ENCODE results near the gene TRAPPC12. TPM values are rescaled to one million over a fixed set of nuclear protein-coding genes. Genes with fewer than 3 reads are reported as not detected.

TRAPPC12 gene
- total RNA-seq, 1 experiment from 2014 or later, result 86.0 TPM

DNA sequence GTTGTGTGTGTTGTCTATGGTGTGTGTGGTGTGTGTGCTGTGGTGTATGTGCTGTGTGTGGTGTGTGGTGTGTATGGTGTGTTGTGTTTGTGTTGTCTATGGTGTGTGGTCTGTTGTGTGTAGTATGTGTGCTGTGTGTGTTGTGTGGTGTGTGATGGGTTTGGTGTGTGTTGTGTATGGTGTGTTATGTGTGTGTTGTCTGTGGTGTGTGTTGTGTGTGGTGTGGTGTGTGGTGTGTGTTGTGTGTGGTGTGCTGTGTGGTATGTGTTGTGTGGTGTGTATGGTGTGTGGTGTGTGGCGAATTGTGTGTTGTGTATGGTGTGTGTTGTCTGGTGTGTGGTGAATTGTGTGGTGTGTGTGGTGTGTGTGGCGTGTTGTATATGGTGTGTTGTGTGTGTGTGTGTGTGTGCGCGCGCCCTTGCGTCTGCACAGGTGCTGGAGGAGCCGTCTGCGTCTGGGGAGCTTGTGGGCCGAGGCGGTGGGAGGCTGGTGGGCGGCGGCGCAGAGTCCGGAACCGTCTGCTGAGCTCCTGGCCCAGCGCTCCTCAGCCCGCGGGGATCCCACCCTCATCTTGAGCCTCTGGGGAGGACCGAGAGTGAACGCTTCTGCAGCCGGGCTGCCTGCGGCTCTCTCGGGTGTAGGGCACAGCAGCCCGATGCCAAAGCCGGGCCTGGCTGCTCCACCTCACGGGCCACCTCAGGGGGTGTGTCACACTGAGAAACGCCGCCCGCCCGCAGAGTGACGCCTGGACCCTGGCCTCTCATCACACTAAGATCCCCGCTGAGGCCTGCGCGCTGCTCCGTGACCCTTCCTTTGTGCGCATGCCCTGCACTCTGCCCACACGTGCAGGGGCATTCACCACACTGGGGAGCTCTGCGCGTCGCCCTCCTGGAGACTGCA is 148.6 kb downstream of the TRAPPC12 start:
- Histone ChIP-seq H4K20me1 (ENCODE audit: control insufficient read depth, insufficient read depth, insufficient read length) (no peaks in the 10 kb centered on the region), H2BK120ac (ENCODE audit: low read depth, low read length, poor library complexity, severe bottlenecking) (no peak overlapping the region), H4K91ac (ENCODE audit: insufficient read length, low read depth, low read length) (no peak overlapping the region), H3K14ac (ENCODE audit: insufficient read depth, low read length) (no peak overlapping the region), H3K4me1 (ENCODE audit: insufficient read depth, low read length) (no peaks in the 10 kb centered on the region), H3K9me3 (ENCODE audit: control insufficient read depth, low read depth, low read length) (no peaks in the 10 kb centered on the region), H3K27ac (ENCODE audit: insufficient read length, low read depth, low read length) (no peak overlapping the region), H3K27me3 (ENCODE audit: insufficient read depth, low read length) (no peaks in the 10 kb centered on the region), H3K79me2 (ENCODE audit: insufficient read depth, low read length) (no peaks in the 10 kb centered on the region), H3K23me2 (ENCODE audit: insufficient read length, low read depth, low read length, poor library complexity, severe bottlenecking) (no peaks in the 10 kb centered on the region), H2BK20ac (ENCODE audit: low read depth, low read length, poor library complexity, severe bottlenecking) (no peak overlapping the region), H4K8ac (replicated peaks; ENCODE audit: insufficient read length, low read depth, low read length) (peak overlapping the region; percentile 21), H3K56ac (ENCODE audit: insufficient read length, low read depth, low read length) (peak overlapping the region; percentile 4), H3T11ph (ENCODE audit: low read length) (no peak overlapping the region), H3K18ac (ENCODE audit: insufficient read length, low read depth, low read length) (peak overlapping the region; percentile 12), H3K79me1 (ENCODE audit: insufficient read depth, low read depth, low read length, poor library complexity, severe bottlenecking) (no peaks in the 10 kb centered on the region), H2AK5ac (ENCODE audit: insufficient read length, low read length) (no peak overlapping the region), H2BK15ac (ENCODE audit: low read depth, low read length) (no peak overlapping the region), H3K23ac (ENCODE audit: insufficient read length, low read depth, low read length) (no peak overlapping the region), H3K9ac (ENCODE audit: extremely low read depth, insufficient read length, low read length) (no peak overlapping the region), H3K4ac (ENCODE audit: low read depth, low read length) (no peak overlapping the region), H2AFZ (ENCODE audit: low read length) (no peak overlapping the region), H2BK12ac (ENCODE audit: insufficient read length, low read depth, low read length) (no peak overlapping the region), H4K5ac (ENCODE audit: insufficient read length, low read depth, low read length) (peak overlapping the region; percentile 25), H2BK5ac (ENCODE audit: insufficient read length, low read length) (no peak overlapping the region), H3K4me2 (ENCODE audit: insufficient read depth, insufficient read length, low read length) (no peak overlapping the region)
- DNase-seq, result no peak
- TF ChIP-seq, protein P1, sequence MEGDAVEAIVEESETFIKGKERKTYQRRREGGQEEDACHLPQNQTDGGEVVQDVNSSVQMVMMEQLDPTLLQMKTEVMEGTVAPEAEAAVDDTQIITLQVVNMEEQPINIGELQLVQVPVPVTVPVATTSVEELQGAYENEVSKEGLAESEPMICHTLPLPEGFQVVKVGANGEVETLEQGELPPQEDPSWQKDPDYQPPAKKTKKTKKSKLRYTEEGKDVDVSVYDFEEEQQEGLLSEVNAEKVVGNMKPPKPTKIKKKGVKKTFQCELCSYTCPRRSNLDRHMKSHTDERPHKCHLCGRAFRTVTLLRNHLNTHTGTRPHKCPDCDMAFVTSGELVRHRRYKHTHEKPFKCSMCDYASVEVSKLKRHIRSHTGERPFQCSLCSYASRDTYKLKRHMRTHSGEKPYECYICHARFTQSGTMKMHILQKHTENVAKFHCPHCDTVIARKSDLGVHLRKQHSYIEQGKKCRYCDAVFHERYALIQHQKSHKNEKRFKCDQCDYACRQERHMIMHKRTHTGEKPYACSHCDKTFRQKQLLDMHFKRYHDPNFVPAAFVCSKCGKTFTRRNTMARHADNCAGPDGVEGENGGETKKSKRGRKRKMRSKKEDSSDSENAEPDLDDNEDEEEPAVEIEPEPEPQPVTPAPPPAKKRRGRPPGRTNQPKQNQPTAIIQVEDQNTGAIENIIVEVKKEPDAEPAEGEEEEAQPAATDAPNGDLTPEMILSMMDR (conservative IDR thresholded peaks at IDR 0.05), result no peak
- H3K36me3 Mint-ChIP-seq (ENCODE audit: insufficient read depth in 1 of 3, low read depth in 3 of 3), result no peaks in the 10 kb centered on the region
- 100% methylated on average over 1 of the region's 40 CpGs for WGBS (ENCODE audit: extremely low coverage, insufficient read length, low lambda C conversion rate)
- no peak overlapping the region for H3K4me3 Mint-ChIP-seq
- no peaks in the 10 kb centered on the region; the same call in 1 of the 2 replicates for H3K27me3 Mint-ChIP-seq (ENCODE audit: low read depth)
- no peaks in the 10 kb centered on the region; a peak in 1 of 4 replicates for H3K4me1 Mint-ChIP-seq
- no peaks in the 10 kb centered on the region; a peak in 1 of 5 replicates for H3K9me3 Mint-ChIP-seq
- no peak overlapping the region for H3K27ac Mint-ChIP-seq

Other genes starting within 250 kb of the TRAPPC12 start
- gene EIPR1, start 1.9 kb upstream of the TRAPPC12 start, total RNA-seq (2021), result 27.6 and 27.8 TPM in 2 replicates
- 23.4 and 25.4 TPM in 2 replicates for gene ADI1, start 139.8 kb downstream of the TRAPPC12 start, total RNA-seq (2021)
- 40.4 and 42.0 TPM in 2 replicates for gene RNASEH1, start 178.6 kb downstream of the TRAPPC12 start, total RNA-seq (2021)
- 2,120 and 2,130 TPM in 2 replicates for gene RPS7, start 195.6 kb downstream of the TRAPPC12 start, total RNA-seq (2021)
- 0.39 TPM in 1 of 2 replicates, not detected in the other for gene COLEC11, start 215.4 kb downstream of the TRAPPC12 start, total RNA-seq (2021)

Measured in H9 (cell line).